Effector CD8-positive, alpha-beta T cell (primary cell): ENCODE data around the gene PEX6.
A peak's percentile ranks its signal among the peaks of the same experiment; 100 is the strongest.

Source experiments
- DNase-seq: peaks from one replicate; lab custom pipeline; 2025; lab: John Stamatoyannopoulos, UW
- total RNA-seq, 4 experiments: gene quantifications; one replicate each; lab custom pipeline; 2026; lab: John Stamatoyannopoulos, UW

Gene PEX6, protein sequence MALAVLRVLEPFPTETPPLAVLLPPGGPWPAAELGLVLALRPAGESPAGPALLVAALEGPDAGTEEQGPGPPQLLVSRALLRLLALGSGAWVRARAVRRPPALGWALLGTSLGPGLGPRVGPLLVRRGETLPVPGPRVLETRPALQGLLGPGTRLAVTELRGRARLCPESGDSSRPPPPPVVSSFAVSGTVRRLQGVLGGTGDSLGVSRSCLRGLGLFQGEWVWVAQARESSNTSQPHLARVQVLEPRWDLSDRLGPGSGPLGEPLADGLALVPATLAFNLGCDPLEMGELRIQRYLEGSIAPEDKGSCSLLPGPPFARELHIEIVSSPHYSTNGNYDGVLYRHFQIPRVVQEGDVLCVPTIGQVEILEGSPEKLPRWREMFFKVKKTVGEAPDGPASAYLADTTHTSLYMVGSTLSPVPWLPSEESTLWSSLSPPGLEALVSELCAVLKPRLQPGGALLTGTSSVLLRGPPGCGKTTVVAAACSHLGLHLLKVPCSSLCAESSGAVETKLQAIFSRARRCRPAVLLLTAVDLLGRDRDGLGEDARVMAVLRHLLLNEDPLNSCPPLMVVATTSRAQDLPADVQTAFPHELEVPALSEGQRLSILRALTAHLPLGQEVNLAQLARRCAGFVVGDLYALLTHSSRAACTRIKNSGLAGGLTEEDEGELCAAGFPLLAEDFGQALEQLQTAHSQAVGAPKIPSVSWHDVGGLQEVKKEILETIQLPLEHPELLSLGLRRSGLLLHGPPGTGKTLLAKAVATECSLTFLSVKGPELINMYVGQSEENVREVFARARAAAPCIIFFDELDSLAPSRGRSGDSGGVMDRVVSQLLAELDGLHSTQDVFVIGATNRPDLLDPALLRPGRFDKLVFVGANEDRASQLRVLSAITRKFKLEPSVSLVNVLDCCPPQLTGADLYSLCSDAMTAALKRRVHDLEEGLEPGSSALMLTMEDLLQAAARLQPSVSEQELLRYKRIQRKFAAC
- total RNA-seq: 42.6 to 55.1 (median 44.4) reads per million in 4 experiments

DNA sequence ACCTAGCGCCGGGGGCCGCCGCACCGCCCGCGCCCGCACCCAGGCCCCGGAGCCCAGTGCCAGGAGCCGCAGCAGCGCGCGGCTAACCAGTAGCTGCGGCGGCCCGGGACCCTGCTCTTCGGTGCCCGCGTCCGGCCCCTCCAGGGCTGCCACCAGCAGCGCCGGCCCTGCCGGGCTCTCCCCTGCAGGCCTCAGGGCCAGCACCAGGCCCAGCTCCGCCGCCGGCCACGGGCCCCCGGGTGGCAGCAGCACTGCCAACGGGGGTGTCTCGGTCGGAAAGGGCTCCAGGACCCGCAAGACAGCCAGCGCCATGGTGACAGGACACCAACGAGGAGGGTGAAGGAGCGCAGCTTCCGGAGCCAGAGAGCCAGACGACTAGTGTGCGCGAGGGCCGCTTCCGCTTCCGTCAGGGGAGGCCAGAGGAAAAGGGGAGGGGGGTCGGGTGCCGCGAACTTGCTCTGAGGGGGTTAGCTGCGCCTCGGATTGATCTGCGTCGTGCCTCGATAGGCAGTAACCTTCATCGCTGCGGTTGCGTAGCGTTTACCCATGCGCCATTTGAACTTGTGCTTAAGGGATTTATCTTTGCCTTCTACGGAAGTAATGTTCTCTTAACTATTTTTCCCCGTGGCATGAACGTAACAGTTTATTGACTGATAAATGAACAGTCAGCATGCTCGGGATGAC, at the start of gene PEX6:
Gene PEX6 (minus strand): TSS at position 343 of the 684 bp plus-strand sequence. CDS start 31 bp downstream, at position 312.
- peak; percentile 89 for DNase-seq

GRCh38 chr6:43026365-43026764, 47.4 kb upstream of the PEX6 start:
- DNase-seq: no peak

DNA sequence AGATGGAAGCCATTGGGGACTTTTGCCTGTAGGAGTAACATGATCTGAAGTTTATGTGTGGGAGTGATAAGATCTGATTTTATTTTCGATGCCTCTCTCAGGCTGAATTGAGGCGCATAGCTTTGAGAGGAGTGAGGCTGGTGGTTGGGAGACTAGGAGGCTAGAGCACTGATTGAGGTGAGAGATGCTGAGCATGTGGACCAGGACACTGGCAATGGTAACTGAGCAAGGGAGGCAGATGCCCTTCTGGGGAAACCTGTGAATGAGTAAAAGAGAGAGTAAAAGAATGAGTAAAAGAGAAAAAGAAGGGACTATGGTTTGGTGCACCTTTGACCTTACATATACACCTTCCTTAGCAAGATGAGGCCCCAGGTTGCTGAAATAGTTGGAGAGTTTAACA, 45.5 kb upstream of the PEX6 start:
- DNase-seq: no peak

- peak; percentile 46 for DNase-seq
Observed at GRCh38 chr6:43021270-43022047, 42.5 kb upstream of the PEX6 start, which contains the start of gene RRP36. Gene RRP36 (plus strand): TSS chr6:43021623. CDS start chr6:43021655, 32 bp downstream.

GRCh38 chr6:43020847-43021246, 41.9 kb upstream of the PEX6 start:
- DNase-seq: no peak

- no peak for DNase-seq
Observed at GRCh38 chr6:43020052-43020705, 41.2 kb upstream of the PEX6 start.

DNA sequence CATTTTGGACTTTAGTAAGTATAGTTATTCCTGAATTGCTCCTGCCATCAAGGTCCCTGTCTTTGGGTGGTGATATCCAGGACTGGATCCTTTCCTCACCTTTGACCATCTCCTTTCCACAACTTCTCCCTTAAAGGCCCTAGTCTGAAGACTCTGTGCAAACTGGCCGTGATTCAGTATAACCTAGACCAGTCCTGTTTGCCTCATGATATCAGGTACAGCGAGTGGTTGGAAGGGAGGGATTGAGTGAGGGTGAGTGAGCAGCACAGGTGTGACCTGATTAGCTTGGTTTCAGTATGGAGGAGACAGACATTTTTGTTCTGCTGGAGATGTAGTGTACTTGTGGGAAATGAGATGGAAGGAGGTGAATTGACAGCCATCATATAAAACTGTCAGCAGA, 40.2 kb upstream of the PEX6 start:
- DNase-seq: no peak

GRCh38 chr6:43016943-43017334, 38.0 kb upstream of the PEX6 start:
- DNase-seq: no peak

DNA sequence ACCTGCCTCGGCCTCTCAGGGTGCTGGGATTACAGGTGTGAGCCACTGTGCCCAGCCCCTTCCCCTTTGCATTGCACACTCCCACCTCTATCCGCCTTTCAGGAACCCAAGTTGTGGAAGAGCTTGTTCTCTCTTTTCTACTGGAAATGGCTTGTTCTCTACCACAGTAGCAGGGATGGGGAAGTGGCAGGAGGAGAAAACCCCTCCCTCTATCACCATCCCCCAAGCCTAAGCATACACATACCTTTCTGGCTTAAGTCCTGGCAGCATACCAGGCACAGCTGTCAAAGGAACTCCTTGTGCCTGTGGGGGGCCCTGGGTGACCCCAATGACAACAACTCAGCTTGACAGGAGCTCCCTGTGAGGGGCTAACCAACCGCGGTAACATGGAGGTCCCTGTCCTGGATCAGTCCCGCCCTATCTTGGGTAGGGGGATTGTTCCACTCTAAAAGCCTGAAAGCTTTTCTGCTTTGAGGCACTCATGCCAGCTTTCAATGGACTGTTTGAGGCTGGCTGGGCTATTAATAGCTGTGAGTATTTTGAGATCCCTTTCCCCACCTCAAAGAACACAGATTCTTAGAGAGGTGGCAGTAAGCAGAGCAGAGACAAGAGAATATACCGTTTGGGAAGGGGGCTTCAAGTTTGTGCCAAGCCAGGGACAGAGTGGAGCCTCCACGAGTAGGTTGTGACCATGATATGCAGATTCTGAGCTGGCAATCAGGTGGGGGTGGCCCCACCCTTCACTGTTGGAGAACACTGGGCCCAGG, 37.4 kb upstream of the PEX6 start:
- DNase-seq: no peak

GRCh38 chr6:43014434-43014909, 35.5 kb upstream of the PEX6 start:
- no peak for DNase-seq

DNA sequence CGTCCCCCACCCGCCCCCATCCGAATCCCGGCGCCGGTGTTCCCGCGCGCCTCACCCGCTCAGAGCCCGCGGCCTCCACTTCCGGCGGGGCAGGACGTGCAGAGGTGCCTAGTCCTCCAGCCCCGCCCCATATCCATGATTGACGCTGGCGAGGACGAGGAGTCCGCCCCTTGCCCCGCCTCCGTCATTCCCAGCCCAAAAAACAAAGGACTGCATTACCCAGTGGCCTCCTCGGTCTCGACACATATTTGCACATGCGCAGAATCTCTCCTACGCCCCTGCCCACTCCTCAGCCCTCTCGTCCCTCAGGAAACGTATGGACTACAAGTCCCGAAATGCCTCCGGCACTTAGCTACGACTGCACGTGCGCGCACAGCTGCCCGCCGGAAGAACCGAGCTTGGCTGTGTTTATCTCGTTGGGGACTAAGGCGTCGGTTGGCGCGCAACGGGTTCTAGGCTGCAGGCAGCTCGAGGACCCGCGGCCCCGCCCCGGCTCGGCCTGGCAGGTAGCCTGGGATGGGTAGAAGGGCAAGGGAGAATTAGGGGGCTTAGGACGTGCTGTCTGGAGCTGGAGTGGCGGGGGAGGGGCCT, 35.0 kb upstream of the PEX6 start, which contains the start of the genes KLHDC3 and MEA1:
Gene KLHDC3 (plus strand): TSS at position 407 of the 591 bp plus-strand sequence. CDS start 2,944 bp downstream, outside the sequence.
Gene MEA1 (minus strand): TSS at position 104 of the 591 bp plus-strand sequence. CDS start 133 bp downstream, outside the sequence.
- peak; percentile 97 for DNase-seq

- peak; percentile 76 for DNase-seq
Observed at GRCh38 chr6:43013097-43013842, 34.3 kb upstream of the PEX6 start.

GRCh38 chr6:43012364-43012763, 33.4 kb upstream of the PEX6 start:
- DNase-seq: no peak

DNA sequence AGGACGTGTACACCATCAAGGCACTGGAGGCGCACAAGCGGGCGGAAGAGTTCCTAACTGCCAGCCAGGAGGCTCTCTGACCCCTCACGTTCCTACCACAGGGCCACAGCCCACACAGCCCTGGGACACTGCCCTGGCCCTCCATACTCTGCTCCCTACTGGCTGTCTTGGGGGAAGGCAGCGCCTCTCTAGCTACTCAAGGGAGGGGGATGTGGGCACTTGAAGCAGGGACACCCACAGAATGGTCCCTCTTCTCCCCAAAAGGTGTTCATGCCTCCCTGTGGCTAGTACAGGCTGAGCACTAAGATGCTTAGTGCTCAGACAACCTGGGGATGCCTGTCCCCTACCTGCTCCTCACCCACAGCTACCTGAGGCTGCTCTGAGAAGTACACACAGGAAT, 32.2 kb upstream of the PEX6 start:
- no peak for DNase-seq

GRCh38 chr6:43009124-43009523, 30.1 kb upstream of the PEX6 start:
- peak; percentile 8 for DNase-seq

- no peak for DNase-seq
Observed at GRCh38 chr6:43007126-43007525, 28.1 kb upstream of the PEX6 start.

DNA sequence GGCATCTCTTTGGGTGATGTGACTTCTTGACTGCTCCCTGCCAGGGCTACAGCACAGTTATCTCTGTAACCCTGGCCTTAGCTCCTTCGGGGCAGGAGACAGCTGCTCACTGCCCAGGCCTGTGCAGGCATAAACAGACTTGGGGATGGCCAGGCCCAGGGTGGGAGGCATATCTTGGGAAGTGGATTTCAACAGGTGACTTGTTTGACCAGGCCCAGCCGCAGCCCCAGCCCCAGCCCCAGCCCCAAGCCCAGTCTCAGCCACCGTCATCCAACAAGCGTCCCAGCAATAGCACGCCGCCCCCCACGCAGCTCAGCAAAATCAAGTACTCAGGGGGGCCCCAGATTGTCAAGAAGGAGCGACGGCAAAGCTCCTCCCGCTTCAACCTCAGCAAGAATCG, 27.3 kb upstream of the PEX6 start:
- no peak for DNase-seq

DNA sequence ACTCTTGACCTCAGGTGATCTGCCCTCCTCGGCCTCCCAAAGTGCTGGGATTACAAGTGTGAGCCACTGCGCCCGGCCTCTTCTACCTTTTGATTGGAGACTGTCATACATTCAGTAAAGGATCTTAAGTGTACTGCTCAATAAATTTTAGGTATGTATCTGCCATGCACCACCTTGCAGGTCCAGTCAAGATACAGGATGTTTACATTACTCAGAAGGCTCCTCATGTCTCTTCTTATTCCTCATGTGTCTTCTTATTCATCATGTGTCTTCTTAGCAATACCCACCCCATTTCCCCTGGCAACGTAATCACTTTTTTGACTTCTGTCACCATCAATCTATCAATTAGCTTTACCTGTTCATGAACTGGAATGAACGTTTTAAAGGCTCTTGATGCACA, 26.9 kb upstream of the PEX6 start:
- DNase-seq: no peak
